Urothelium cell line (cell line): Measurements from ENCODE around the gene KCNQ4.
A peak's percentile ranks its signal among the peaks of the same experiment; 100 is the strongest.

Source experiments
- DNase-seq: peaks from one replicate; pipeline ENCODE4 v3.0.0; 2011; ENCODE audit warnings: low spot score, mixed read lengths
- FAIRE-seq: peaks from 2 replicates; lab custom pipeline; 2011; peaks lifted over from hg19 to GRCh38; lab: Jason Lieb, UNC

The KCNQ4 gene

DNA sequence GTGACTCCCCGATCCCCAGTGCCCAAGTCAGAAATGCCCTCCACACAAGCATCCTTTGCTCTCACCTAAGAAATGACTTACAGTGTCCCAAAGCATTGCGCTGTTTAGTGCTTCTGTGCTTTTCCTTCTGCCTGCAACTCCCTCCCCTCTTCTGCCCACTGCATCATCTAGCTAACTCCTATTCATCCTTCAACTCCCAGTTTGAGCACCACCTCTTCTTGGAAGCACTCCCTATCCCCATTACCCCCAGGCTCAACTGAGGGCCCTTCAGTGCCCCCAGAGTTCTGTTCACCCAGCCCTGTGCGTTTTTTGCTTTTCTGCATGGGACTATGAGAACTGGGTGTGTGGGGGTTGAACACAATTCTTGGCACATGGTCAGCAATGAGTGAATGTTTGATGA is 10.0 kb downstream of the KCNQ4 start:
- FAIRE-seq (peak; percentile 13), DNase-seq (no peak)

DNA sequence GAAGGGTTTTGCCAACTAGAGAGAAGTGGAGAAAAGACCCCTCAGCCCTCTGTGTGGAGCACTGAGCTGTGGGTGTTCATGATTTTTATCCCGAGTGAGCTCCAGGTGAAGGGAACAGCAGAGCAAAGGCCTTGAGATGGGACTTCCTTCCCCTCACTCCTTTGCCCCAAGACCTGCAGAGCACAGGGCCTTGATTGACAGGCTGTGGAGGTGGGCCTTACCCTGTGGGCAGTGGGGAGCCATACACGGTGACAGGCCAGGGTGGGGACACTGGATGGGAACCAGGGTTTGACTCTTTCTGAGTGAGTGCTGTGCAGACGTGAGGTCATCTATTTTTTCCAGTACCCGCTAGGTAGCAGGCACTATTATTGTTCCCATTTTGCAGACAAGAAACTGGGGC is 10.5 kb downstream of the KCNQ4 start:
- FAIRE-seq (no peak), DNase-seq (no peak)

DNA sequence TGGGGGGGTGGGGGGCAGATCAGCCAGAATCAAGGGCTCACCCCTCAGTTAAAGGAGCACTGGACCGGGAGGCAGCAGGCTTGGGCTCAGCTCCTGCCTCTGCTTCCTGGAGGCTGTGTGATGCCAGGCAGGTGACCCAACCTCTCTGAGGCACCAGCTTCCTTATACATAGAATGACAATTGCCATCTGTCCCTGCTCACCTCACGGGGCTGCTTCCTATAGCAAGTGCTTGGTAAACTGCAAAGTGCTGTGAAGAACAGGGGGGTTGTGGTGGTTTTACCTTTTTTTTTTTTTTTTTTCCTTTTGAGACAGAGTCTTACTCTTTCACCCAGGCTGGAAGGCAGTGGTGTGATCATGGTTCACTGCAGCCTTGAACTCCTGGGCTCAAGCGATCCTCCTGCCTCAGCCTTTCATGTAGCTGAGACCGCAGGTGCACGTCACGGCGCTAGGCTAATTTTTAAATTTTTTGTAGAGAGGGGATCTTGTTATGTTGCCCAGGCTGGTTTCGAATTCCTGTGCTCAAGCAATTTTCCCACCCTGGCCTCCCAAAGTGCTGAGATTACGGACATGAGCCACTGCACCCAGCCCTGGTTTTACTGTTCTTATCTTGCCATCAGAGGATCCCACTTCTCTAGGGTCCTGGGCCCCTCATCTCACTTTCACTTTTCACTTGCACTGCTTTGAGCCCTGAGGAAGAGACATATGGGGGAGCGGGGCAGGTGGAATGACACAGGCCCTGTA is 11.6 kb downstream of the KCNQ4 start:
- FAIRE-seq, result no peak
- DNase-seq, result no peak

DNA sequence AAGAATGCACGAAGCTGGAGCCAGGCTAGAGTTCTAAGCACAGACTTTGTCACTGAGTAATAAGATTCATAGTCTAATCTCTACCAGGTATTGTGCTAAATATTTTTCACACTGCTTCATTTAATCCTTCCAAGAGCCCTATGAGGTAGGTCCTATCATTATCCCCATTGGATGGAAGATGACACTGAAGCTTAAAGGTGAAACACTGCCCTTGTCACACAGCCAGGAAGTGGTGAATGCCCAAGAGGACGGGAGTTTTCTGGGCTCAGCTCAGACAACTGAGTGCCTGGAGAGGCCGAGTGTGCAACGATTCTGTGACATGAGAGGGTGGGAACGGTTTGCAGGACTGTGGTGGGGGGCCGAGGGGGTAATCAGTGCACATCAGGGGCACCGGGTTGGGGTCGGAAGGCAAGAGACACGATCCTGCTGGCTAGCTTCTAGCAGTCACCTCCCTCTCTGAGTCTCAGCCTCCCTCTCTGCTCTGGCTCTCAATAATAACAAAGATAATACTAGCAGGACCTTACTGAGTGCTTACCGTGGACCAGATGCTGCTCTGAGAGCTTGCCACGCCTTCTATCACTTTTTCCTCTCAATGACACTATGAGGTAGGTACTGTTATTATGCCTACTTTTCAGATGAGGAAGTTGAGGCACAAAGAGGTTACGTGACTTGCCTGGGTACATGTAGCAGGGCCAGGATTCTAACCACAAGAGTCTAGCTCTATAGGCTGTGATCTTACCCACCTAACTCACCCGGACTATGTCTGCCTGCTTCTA is 12.4 kb downstream of the KCNQ4 start:
- DNase-seq (no peak), FAIRE-seq (no peak)

DNA sequence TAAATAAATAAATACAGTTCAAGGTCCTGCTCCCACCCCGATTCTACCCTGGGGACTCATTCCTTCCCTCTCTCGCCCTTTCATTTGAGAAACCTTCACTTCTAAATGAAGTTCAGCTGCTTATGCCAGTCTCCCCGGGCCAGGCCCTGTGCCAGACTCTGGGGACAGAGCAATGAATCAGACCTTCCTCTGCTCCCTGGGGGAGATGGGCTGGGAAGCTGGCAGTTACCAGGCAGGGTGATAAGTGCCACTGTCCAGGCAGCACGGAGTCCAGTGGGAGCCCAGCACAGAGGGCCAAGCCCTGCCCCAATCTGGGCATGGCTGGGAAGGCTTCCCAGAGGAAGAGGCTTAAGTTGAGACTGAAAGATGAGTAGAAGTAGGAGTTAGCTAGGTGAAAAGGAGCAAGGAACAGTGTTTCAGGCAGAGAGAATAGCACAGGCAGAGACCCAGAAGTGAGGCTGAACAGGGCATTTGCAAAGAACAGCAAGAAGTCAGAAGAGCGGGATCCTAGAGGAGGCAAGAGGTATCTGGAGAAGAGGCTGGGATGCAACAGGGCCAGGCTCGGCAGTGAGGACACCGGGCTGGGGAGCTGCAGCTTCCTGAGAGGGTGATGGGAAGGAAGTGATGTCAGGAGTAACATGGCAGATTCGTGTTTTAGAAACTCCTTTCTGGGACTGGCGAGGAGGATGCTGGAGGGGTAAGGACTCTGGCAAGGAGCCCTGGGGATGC is 13.5 kb downstream of the KCNQ4 start:
- FAIRE-seq, result peak; percentile 68
- DNase-seq, result no peak

DNA sequence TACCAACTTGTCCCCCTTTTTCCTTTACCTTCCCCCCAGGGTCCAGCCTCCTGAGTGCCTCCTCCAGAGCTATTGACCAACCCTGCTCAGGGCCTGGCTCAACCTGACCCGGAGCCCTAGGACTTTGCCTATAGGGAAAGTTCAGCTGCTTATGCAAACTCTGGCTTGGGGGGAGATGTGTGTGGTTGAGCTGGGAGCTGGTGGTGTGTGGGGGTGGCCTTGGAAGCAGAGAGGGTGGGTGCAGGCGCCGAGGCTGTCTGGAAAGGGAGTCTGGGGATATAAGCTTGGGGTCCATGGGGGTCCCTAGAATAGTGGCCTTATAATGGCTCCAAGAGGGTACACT is 14.1 kb downstream of the KCNQ4 start:
- FAIRE-seq (no peak), DNase-seq (no peak)

DNA sequence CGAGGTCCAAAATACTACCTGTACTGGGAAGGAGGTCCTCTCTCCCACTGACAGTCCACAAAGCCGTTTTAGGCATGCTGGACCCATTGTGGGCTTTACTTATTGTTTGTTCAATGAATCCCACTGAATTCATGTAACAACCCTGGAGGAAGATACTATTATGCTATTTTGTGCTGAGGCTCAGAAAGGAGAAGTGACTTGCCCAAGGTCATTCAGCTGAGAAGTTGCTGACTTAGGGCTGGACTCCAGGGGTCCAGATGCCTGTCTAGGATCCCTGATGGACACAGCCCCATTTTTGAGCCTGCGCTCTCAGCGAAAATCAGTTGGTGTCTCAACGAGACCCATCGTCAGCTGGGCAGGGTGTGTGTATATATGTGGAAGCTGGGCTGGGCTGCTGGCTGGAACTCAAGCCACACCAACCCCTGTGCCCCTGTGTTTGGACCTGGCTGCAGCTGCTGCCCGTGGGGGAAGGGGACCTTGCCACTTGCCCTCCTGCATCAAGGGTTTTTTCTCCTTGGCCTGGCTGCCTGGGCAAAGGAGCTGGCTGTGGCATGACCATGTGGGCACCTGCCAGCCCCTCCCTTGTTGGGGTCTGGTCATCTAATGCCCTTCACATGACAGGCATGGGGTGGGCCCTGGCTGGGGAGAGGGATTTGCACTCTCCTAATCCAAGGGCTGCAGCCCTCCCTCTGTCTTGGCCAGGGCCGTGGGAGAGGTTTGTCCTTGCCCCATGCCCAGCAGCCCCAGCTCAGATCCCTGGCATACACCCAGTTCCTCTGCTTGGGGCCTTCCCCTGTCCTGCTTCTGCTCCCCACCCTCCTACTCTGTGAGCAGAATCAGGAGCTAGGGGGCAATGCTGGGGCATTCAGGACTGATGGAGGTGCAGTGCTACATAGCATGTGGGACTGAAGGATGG is 15.0 kb downstream of the KCNQ4 start:
- no peak for DNase-seq
- no peak for FAIRE-seq

DNA sequence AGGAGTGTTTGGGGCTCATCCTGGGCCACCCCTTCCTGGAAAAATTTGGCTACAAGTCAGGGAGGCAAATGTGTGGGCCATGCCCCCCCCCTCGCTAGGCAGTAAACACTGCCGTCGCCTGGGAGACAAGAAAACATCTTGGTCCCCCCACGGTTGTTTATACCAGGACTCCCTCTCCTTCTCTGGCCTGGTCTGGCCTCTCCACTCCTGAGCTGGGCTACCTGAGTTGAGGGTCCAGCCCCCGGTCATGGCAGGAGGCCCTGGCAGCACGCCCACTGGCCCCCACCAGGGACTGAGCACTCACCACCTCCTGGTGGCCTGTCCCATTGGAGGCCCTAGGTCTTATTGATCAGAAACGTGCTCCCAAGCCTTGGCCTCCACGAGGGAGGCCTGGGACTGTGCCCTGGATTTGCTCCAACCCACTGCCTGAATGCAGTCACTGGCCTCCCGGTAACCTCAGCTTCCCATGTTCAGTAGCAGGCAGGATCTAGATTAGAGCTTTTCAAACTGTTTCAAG is 15.8 kb downstream of the KCNQ4 start:
- FAIRE-seq, result no peak
- no peak for DNase-seq

DNA sequence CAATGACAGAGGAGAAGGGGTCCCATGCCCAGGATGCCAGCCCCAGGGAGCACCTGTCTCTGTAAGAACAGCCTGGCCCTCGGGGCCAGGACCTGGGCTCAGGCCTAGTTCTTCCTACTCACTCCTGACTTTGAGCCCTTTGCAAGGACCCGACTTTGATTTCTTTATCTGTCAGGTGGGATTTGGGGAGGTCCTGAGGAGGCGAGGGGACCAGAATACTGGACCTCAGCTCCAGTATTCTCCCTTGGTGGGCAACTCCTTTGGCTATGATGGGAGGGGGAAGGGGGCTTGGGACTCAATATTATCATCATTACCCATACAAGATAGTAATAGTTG is 18.1 kb downstream of the KCNQ4 start:
- FAIRE-seq, result no peak
- no peak for DNase-seq

DNA sequence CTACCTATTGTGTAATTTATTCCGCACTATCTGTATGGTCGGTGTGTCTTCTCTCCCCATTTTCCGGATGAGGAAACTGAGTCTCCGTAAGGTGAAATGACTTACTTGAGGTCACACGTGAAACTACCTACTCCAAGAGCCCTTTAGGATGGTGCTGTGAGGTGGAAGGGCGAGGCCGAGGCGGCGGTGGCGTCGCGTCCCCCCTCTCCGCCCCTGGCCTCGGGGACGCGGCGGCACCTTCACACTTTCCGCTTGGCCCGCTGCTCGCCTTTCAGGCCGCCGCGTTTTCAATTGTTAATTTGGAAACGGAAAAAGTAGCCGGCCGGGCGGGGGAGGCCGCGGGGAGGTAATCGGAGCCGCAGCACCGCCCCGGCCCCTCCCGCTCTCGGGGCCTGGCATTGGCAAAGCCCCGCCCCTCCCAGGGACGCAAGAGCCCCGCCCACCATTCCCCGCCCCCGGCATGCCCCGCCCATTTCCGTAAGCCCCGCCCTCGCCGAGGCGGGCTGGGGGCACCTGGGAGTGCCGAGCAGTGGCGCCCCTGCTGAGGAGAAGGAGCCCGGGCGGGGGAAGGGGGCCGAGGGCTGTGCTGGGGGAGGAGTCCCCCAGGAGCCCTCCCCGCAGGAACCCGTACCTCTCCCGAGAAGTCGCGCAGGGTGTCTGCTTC is 18.6 kb downstream of the KCNQ4 start:
- DNase-seq (peak; percentile 43), FAIRE-seq (no peak)

DNA sequence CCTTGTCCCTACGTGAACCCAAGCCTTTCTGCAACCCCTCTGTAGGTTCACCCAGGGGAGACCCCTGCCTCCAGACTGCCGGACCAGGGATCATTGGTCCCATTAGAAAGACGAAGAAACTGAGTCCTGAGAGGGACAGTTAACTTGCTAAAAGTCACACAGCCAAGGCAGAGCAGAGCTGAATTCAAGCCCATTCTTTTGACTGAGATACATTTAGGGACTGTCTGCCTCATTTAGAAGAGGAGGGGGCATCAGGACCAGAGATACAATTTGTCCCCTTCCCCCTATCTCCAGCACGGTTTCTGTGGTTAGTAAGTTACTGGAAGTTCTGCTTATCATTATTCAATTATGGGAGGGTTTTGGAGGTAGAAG is 19.1 kb downstream of the KCNQ4 start:
- no peak for DNase-seq
- FAIRE-seq, result no peak

DNA sequence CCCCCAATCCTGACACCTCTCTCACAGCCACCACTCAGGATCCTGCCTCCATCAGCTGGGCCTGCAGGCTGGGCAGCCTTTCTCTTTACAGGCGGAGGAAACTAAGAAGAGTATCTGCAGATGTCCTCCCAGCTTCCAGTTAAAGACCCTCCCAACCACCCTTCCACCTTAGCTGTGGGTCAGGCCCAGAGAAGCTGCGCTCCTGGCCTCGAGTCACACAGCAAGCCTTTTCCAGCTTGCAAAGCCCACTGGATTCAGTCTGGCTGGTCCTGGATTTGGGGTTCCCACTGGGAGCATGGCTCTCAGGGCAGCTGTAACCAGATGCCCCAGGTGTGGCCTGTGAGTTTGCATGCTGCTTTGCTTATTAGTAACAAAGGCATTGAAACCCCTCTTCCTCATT is 19.9 kb downstream of the KCNQ4 start:
- FAIRE-seq, result no peak
- DNase-seq, result no peak

DNA sequence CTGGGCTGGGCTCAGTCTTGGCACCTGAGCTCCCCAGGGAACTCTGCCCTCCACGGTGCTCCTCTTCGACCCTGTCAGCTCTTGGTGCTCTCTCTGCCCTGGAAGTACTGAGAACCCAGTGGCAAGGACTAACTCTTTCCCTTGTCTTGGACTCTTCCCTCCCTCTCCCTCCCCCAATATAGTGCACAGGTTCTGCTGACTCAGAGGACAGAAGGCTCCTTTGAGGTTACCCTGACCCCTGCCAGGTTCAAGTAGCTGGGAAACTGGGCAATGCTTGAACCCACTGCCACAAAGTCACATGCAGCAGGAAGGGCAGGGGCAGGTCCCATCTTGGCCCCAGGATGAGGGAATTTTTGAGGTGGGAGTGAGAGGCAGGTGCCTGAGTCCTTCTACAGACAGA is 20.3 kb downstream of the KCNQ4 start:
- FAIRE-seq (no peak), DNase-seq (no peak)

DNA sequence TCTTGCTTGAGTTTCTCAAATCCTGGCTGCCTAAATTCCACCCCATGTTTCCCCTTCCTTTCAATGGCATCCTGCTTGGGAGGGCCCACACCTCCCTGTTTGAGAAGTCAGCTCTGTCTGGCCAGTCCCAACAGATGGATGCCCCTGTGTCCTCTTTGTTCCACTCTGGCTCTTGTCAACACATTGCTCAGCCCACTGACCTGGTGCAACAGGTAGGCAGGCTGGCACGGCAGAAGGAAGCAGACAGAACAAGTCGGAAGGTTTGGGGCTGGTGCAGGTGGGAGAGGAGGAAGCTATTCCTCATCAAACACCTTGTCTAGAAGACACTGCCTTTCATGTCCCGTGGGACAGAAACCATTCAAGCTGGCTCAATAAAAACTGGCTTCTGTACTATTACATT is 22.7 kb downstream of the KCNQ4 start:
- no peak for DNase-seq
- no peak for FAIRE-seq

DNA sequence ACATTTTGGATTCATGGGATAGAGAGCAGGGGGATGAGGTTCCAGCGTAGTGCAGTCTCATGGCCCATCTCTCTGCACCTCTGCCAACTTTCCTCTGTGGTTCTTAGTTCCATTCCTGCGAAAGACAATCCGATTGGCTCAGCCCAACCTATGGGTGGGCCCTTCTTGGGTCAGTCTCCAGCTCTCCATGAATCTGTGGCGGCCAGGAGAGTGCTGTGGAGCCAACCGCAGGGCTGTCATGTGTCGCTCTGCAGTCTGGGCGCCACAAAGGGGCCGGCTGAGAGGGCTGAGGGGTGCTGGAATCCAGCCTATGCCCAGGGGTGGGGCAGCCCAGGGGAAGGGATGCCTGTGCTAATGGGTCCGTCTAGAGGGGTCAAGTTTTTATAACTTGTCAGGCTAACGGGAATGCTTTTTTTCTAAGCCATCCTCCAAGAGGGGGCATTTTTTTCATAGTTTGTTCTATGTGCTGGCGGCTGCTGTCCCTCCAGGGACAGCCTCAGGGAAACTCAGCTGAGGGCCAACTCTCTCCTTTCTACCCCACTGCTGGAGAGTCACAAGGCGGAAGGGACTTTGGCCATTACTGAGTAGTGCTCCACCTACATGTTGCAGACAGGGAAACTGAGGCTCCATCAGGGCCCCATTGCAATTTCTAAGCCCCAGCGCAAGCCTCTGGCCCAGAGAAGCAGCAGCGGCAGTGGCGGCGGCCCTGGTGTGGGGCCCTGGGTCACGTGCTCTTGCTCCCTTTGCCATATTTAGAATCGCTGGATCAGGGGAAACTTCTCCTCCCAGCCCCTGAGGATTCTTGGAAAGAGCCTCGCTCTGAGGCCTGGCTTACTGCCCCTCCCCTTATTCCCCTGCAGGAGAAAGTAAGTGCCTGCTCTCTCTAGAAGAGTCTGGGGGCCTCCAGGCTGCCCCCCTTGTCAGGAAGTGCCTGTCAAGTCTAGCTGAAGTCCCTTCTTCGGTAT is 23.4 kb downstream of the KCNQ4 start:
- DNase-seq (no peak), FAIRE-seq (no peak)

DNA sequence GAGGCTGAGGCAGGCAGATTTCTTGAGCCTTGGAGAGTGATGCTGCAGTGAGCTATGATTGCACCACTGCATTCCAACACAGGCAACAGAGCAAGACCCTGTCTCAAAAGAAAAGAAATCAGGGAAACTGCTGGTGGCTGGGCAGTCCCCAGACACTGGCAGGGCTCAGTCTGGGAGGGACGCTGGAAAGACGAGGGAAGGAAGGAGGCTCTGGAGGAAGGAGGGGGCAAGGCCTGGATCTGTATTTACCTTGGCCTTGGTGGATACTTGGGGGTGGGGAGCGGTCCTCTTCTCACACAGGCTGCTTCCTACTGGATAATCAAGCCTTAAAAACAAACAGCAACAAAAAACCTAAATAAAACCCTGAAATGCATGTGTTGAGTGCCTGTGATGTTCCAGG is 24.4 kb downstream of the KCNQ4 start:
- FAIRE-seq, result no peak
- no peak for DNase-seq

DNA sequence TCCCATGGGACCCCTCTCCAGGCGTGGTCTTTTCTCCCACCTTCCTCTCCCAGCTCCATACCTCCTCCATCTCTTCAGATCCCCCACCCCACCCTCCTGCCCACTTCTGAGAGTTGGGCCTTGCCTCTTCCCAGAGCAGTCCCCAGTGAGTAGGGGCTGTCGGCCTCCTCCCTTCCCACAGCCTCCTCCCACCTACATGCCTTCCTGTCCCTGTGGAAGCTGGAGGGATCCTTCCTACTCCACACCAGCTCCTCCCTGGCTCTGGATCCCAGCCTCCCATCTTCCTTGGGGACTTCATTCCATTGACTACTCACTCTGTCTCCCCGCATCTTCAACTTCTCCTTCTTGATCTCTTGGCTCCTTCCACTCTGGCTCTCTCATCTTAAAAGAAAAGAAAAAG is 24.9 kb downstream of the KCNQ4 start:
- FAIRE-seq (no peak), DNase-seq (no peak)

DNA sequence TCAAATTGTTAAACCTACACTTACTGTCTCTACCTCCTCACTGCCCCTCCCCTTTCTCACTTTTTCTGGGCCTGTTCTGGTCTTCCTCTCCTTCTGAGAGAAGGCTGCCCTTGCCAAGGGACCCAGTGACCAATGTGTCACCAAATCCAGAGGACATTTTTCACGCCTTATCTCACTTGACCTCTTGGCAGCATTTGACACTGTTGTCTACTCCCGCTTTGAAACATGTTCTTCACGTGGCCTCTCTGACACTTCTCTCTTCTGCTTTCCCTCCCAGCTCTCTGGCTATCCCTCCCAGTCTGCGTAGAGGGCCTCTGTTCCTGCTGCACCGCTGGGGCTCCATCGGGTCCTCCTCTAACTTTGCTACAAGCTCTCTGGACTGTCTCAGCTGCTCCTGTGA is 25.3 kb downstream of the KCNQ4 start:
- no peak for DNase-seq
- no peak for FAIRE-seq

DNA sequence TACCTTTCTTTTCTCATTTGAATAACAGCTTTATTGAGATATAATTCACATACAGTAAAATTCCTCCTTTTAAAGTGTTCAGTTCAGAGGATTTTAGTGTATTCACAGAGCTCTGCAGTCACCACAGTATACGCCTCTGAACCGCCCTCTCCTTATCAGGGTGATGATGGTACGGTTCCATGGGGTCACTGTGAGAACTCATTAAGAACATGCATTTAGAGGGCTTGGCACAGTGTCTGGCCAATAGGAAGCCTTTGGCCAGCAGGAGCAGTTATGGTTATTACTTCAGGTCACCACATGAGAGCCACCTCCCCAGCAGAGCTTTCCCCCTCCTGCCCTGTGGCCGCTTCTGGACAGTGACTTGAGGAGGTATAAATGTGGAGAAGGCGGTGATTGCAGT is 27.3 kb downstream of the KCNQ4 start:
- DNase-seq (no peak), FAIRE-seq (no peak)
